ENCODE data around the gene SAGE1. TPM values are rescaled to one million over a fixed set of nuclear protein-coding genes. Genes with fewer than 3 reads are reported as not detected.

SAGE1 gene
- total and polyA plus RNA-seq, 2 of the 8 experiments (the other 6 are each of a cell fraction or from before 2014, with no cell fraction given): not detected

DNA sequence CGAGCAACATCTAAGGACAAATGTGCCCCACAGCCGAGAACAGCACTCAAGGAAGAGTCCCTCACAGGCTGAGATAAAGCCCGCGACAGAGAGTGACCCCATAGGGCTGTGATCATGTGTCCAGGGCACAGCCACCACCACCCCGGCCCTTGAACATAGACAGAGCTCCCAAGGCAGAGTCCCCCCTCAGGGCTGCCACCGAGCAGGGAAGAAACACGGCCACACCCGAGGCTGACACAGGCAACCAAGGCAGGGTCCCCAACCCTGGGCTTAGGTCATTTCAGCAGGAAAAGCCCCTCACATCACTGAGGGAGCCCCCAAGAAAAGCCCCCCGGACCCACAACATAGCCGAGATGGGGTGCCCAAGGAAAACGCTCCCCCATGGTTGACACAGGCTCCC lies 735 bp upstream of the SAGE1 start:
- no peak overlapping the region for H2BK120ac ChIP-seq (replicated peaks; ENCODE audit: low read depth, low read length)
- H3K4me2 ChIP-seq (ENCODE audit: insufficient read depth in 1 of 2, low read depth in 2 of 2, low read length in 2 of 2): no peak overlapping the region
- POLR2A ChIA-PET (ENCODE audit: partially characterized antibody): no interaction called here
- peaks cover 0 to 35% of the 10 kb centered on the region in 2 experiments; a peak in 2 of 4 replicates for H3K9me3 ChIP-seq (ENCODE audit: insufficient read depth in 2 of 2, low read depth in 1 of 2, low read length in 1 of 2)
- no peak overlapping the region for H2AK5ac ChIP-seq (ENCODE audit: low read depth, low read length)
- no peak overlapping the region for H3K14ac ChIP-seq (ENCODE audit: insufficient read length)
- no peak overlapping the region for H3K23ac ChIP-seq (ENCODE audit: insufficient read length)
- no peak overlapping the region for H2BK20ac ChIP-seq (ENCODE audit: low read length)
- no peak overlapping the region for H4K5ac ChIP-seq (ENCODE audit: insufficient read length, low read depth, low read length)
- H3K56ac ChIP-seq (replicated peaks; ENCODE audit: insufficient read length, low read depth, low read length): no peak overlapping the region
- no peak overlapping the region for H2BK15ac ChIP-seq (ENCODE audit: low read length)
- no peak overlapping the region for H4K91ac ChIP-seq (replicated peaks; ENCODE audit: insufficient read length, low read length)
- H4K8ac ChIP-seq (ENCODE audit: extremely low read depth, insufficient read depth, low read length): no peak overlapping the region
- no peaks in the 10 kb centered on the region for H3K27me3 ChIP-seq (replicated peaks in 1 of 4; ENCODE audit: control insufficient read depth in 3 of 4, extremely low read depth in 1 of 4, insufficient read depth in 3 of 4, low read length in 3 of 4)
- no peaks in the 10 kb centered on the region for H3K79me1 ChIP-seq (ENCODE audit: low read depth, low read length)
- H3K23me2 ChIP-seq (ENCODE audit: low read depth, low read length): no peaks in the 10 kb centered on the region
- no peaks in the 10 kb centered on the region for H3K4me1 ChIP-seq (replicated peaks in 1 of 4; ENCODE audit: control insufficient read depth in 3 of 4, insufficient read depth in 4 of 4, low read length in 3 of 4)
- H2AFZ ChIP-seq (ENCODE audit: low read length): no peak overlapping the region
- H3K4ac ChIP-seq (replicated peaks; ENCODE audit: insufficient read length, low read depth, low read length): no peak overlapping the region
- H3K36me3 ChIP-seq (ENCODE audit: control insufficient read depth in 2 of 4, insufficient read depth in 4 of 4, low read length in 3 of 4): no peaks in the 10 kb centered on the region
- no peak overlapping the region for H3K18ac ChIP-seq (ENCODE audit: extremely low read depth, low read length)
- no peaks in the 10 kb centered on the region for H4K20me1 ChIP-seq (replicated peaks in 1 of 2; ENCODE audit: control insufficient read depth in 1 of 2, insufficient read depth in 2 of 2, low read length in 2 of 2)
- TF ChIP-seq GABPA (IDR thresholded peaks at IDR 0.05; ENCODE audit: borderline replicate concordance, insufficient read depth, low read length) (no peak), JUN (IDR thresholded peaks at IDR 0.05; ENCODE audit: low read depth, low read length) (no peak)
- H3K79me2 ChIP-seq (ENCODE audit: control insufficient read depth in 1 of 2, insufficient read depth in 2 of 2, low read length in 2 of 2): no peaks in the 10 kb centered on the region
- DNase-seq (ENCODE audit: low read depth in 1 of 2, low spot score in 2 of 2): no peak
- H3K27ac ChIP-seq (ENCODE audit: low read depth, low read length): no peak overlapping the region
- FAIRE-seq: no peak
- no peak overlapping the region for H3K9ac ChIP-seq (replicated peaks in 1 of 4; ENCODE audit: extremely low read depth in 1 of 4, low read depth in 3 of 4, low read length in 3 of 4)
- H2BK12ac ChIP-seq (ENCODE audit: low read depth, low read length): no peak overlapping the region
- no peak overlapping the region for H2BK5ac ChIP-seq (ENCODE audit: low read depth, low read length)
- no peak overlapping the region for H3K4me3 ChIP-seq (ENCODE audit: extremely low read depth in 1 of 4, insufficient read depth in 2 of 4, low read depth in 3 of 4, low read length in 4 of 4)
- CTCF ChIA-PET (ENCODE audit: partially characterized antibody): no interaction called here
- WGBS, 2 experiments (ENCODE audit: extremely low coverage in 1 of 2, insufficient coverage in 1 of 2, insufficient read length in 1 of 2, insufficient replicate concordance in 2 of 2, low coverage in 1 of 2, low lambda C conversion rate in 2 of 2, missing lambda C conversion rate in 1 of 2): 100% methylated on average over 1 of the region's 11 CpGs; no CpG with 5 or more reads in 1 of the 2 experiments
